Subcutaneous adipose tissue (tissue), 4 donors: Measurements from ENCODE around the gene ORC5. TPM values are rescaled to one million over a fixed set of nuclear protein-coding genes. Genes with fewer than 3 reads are reported as not detected.

Experiments used
- total RNA-seq, 4 donors: library from RNA; depleted of rRNA; stranded (reverse); fragments of >200 nt; gene quantifications; one replicate each; pipeline ENCODE4 v1.1.0, GENCODE V29; 2016
- TF ChIP-seq, protein P1 (sequence below): fragments of 450-650 bp; IDR thresholded peaks from one replicate; pipeline ENCODE4 v1.5.1; 2016; ENCODE audit warnings: low read depth, mild to moderate bottlenecking, control low read depth, antibody characterized with exemption, moderate library complexity

Gene ORC5
- total RNA-seq, 4 donors from 2014 or later = 9.8 to 26.7 (median 13.3) TPM

GRCh38 chr7:104126411-104126841 is 81.4 kb downstream of the ORC5 start:
- TF ChIP-seq, protein P1, sequence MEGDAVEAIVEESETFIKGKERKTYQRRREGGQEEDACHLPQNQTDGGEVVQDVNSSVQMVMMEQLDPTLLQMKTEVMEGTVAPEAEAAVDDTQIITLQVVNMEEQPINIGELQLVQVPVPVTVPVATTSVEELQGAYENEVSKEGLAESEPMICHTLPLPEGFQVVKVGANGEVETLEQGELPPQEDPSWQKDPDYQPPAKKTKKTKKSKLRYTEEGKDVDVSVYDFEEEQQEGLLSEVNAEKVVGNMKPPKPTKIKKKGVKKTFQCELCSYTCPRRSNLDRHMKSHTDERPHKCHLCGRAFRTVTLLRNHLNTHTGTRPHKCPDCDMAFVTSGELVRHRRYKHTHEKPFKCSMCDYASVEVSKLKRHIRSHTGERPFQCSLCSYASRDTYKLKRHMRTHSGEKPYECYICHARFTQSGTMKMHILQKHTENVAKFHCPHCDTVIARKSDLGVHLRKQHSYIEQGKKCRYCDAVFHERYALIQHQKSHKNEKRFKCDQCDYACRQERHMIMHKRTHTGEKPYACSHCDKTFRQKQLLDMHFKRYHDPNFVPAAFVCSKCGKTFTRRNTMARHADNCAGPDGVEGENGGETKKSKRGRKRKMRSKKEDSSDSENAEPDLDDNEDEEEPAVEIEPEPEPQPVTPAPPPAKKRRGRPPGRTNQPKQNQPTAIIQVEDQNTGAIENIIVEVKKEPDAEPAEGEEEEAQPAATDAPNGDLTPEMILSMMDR = no peak

DNA sequence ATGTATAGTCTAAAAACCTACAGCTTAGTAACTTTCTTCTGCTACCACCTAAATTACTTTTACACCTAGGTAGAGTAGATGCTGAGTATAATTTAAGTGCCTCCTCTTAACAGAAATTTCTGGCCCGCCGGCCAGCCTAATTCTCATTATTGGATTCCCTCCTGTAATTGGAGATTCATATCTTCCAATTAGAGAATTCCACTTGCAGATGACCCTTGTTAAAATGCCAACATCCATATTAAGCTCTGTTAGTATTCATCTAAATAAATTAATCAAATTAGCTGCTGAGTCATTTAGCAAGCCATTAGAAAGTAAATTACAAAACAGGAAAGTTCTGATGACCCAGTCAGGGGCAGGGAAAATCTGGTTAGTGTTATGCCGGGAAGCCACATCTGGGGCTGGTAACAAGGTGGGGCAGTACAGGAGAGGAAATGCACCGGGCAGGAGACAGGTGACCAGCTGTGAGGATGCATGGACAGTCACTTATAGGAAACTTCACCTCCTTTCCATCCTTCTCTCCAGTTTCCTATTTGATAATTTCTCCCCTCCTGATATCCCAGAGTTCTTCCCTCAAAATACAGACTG is 82.8 kb downstream of the ORC5 start:
- TF ChIP-seq, protein P1 = no peak

GRCh38 chr7:104124469-104124868 is 83.3 kb downstream of the ORC5 start:
- TF ChIP-seq, protein P1 = no peak

DNA sequence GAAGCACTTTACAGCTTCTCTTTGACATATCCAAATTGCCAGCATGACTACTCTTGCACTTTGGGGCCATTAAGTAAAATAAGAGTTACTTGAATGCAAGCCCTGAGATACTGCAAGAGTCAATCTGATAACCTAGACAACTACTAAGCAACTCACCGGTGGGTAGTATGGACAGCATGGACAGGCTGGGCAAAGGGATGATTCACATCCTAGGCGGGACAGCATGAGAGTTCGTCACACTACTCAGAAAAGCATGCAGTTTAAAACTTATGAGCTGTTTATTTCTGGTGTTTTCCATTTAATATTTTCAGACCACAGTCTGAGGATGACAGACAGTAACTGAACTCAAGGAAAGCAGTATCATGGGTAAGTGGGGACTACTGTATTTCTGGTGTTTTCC is 84.0 kb downstream of the ORC5 start:
- TF ChIP-seq, protein P1 = no peak

DNA sequence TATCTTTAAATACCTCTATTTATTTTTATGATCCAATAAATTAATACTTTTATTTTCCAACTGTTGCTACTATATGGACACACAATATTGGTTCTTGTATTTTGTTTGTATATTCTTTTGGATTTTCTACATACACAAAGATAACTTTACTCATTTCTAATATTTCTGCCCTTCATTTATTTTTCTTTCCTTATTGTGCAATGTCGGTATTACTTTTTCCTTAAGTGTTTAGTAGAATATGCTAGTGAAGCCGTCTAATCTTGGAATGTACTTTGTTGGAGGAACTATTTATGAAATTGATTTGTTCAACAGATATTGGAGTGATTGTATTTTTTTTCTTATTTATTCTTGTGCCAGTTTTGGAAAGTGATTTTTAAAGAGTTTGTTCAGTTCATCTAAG is 94.0 kb downstream of the ORC5 start:
- TF ChIP-seq, protein P1 = no peak

GRCh38 chr7:104112623-104113022 is 95.2 kb downstream of the ORC5 start:
- TF ChIP-seq, protein P1 = no peak

DNA sequence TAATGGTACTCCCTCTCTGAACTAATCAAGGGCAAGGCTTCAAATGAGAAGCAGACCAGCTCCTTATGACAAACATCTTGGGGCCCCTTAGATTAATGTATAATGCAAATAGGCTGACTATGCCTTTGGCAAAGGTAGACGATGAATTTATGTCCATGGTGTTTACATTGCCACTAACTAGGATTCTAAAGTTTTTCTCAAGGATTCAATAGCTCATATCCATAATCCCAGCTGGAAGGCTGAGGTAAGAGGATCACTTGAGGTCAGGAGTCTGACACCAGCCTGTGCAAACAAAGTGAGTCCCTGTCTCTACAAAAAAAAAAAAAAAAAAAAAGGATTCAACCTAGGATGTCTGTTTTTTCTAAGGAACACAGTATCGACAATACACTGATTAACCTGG is 96.5 kb downstream of the ORC5 start:
- TF ChIP-seq, protein P1 = no peak
